OCI-LY3 (cell line): Measurements from ENCODE around the gene MPRIP.

Experiments
- CTCF ChIP-seq: fragments of 200-600, 300-600 bp; sonication (generic); IDR thresholded peaks from 2 replicates; pipeline ENCODE4 v1.5.1; 2014; ENCODE audit warnings: antibody characterized with exemption, low read length, low read depth
- EZH2phosphoT487 ChIP-seq: fragments of 200-600 bp; shearing (Covaris generic); IDR thresholded peaks from 2 replicates; pipeline ENCODE4 v1.6.1; 2018; ENCODE audit warnings: antibody characterized with exemption, mixed run types, low read depth

DNA sequence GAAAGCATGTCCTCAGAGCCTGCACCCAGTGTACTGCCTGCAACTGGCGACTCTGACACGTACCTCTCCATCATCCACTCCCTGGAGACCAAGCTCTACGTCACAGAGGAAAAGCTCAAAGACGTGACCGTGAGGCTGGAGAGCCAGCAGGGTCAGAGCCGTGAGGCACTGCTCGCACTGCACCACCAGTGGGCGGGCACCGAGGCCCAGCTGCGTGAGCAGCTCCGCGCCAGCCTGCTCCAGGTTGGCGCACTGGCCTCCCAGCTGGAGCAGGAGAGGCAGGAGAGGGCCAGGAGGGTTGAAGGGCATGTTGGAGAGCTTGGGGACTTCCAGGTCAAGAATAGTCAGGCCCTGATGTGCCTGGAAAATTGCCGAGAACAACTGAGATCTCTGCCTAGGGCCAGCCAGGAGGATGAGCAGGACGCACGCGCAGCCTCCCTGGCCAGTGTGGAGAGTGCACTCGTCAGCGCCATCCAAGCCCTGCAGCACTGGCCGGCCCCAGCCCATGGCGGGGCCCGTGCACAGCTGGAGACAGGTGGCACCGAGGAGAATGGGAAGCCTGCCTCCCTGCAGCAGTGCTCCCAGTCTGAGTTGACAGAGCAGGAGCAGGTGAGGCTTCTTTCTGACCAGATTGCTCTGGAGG is 123.5 kb downstream of the MPRIP start:
- TF ChIP-seq CTCF (no peak), EZH2phosphoT487 (no peak)
